GM12878 (cell line): ENCODE results near the gene IMMP2L.

Experiments used
- BCL11A ChIP-seq: IDR thresholded peaks from 2 replicates; pipeline ENCODE4 v1.6.1; 2011; ENCODE audit warnings: low read depth, low read length
- BCL3 ChIP-seq: IDR thresholded peaks from 2 replicates; pipeline ENCODE4 v1.6.1; 2011; ENCODE audit warnings: borderline replicate concordance, low read depth, mild to moderate bottlenecking, moderate library complexity, low read length; ENCODE audit not compliant: insufficient read depth, poor library complexity, severe bottlenecking
- CREB1 ChIP-seq: IDR thresholded peaks from 2 replicates; pipeline ENCODE4 v1.6.1; 2012; ENCODE audit warnings: low read depth, mild to moderate bottlenecking, inconsistent platforms
- EZH2 ChIP-seq: IDR thresholded peaks from 2 replicates; pipeline ENCODE4 v1.6.1; 2012; ENCODE audit warnings: low read depth, mild to moderate bottlenecking, control low read depth, inconsistent platforms, low read length, borderline replicate concordance; ENCODE audit not compliant: control insufficient read depth
- FOXK2 ChIP-seq: fragments of 450-650 bp; IDR thresholded peaks from 2 replicates; pipeline ENCODE4 v1.6.1; 2017; ENCODE audit warnings: mild to moderate bottlenecking, moderate library complexity
- HDAC2 ChIP-seq: fragments of 200-600 bp; sonication (generic); IDR thresholded peaks from 2 replicates; pipeline ENCODE4 v1.6.1; 2017
- POLR2AphosphoS5 ChIP-seq: IDR thresholded peaks from 2 replicates; pipeline ENCODE4 v1.6.1; 2011; ENCODE audit warnings: mild to moderate bottlenecking, low read length, inconsistent platforms
- SMC3 ChIP-seq: IDR thresholded peaks from 2 replicates; pipeline ENCODE4 v1.6.1; 2011; ENCODE audit warnings: low read length, improper control_type of control experiment, borderline replicate concordance
- TARDBP ChIP-seq: IDR thresholded peaks from 2 replicates; pipeline ENCODE4 v1.6.1; 2016; ENCODE audit warnings: borderline replicate concordance
- ZBED1 ChIP-seq: IDR thresholded peaks from 2 replicates; pipeline ENCODE4 v1.6.1; 2016; ENCODE audit warnings: borderline replicate concordance
- ZNF24 ChIP-seq: fragments of 450-650 bp; IDR thresholded peaks from 2 replicates; pipeline ENCODE4 v1.6.1; 2017; ENCODE audit warnings: antibody characterized with exemption, mild to moderate bottlenecking
- TF ChIP-seq, protein P1 (sequence below), 3 experiments: IDR thresholded peaks in 2 of 3; conservative IDR thresholded peaks in 1 of 3; 2 replicates each; pipeline ENCODE4 v1.5.1; 2011; ENCODE audit warnings: low read depth in 3 of 3, low read length in 3 of 3, mild to moderate bottlenecking in 3 of 3, control low read depth in 2 of 3, moderate library complexity in 2 of 3, inconsistent platforms in 1 of 3, mixed read lengths in 1 of 3; ENCODE audit not compliant: control insufficient read depth in 2 of 3, insufficient read depth in 1 of 3; ENCODE audit errors: extremely low read depth in 1 of 3
- TF ChIP-seq, protein P2 (sequence below): IDR thresholded peaks from 2 replicates; pipeline ENCODE4 v1.6.1; 2011; ENCODE audit warnings: low read depth, mild to moderate bottlenecking, low read length, moderate library complexity, borderline replicate concordance; ENCODE audit errors: extremely low read depth

DNA sequence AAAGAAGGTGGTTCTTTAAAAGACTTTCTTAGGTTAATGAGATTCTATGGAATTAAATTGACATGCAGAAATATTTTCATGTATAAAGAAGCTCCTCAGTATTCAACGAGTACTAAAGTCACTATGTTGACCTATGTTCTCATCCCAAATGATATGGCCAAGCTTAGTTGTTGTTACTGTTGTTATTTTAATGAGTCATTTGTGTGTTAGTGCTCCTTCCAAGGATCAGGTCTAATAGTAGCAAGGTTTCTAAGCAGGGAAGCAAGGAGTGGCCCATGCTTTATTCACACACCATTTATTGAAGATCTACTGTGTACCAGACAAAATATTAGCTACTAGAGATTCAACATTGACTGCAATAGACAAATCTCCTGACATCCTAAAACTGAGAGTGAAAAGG, 429.5 kb downstream of the IMMP2L start:
- TF ChIP-seq BCL11A = no peak
- TF ChIP-seq, protein P1, sequence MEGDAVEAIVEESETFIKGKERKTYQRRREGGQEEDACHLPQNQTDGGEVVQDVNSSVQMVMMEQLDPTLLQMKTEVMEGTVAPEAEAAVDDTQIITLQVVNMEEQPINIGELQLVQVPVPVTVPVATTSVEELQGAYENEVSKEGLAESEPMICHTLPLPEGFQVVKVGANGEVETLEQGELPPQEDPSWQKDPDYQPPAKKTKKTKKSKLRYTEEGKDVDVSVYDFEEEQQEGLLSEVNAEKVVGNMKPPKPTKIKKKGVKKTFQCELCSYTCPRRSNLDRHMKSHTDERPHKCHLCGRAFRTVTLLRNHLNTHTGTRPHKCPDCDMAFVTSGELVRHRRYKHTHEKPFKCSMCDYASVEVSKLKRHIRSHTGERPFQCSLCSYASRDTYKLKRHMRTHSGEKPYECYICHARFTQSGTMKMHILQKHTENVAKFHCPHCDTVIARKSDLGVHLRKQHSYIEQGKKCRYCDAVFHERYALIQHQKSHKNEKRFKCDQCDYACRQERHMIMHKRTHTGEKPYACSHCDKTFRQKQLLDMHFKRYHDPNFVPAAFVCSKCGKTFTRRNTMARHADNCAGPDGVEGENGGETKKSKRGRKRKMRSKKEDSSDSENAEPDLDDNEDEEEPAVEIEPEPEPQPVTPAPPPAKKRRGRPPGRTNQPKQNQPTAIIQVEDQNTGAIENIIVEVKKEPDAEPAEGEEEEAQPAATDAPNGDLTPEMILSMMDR (IDR thresholded peaks at IDR 0.05 in 2 of 3, conservative IDR thresholded peaks at IDR 0.05 in 1 of 3; ENCODE audit: control insufficient read depth in 2 of 3, extremely low read depth in 1 of 3, insufficient read depth in 1 of 3, low read depth in 3 of 3, low read length in 3 of 3) = no peak
- TF ChIP-seq FOXK2 = no peak
- no peak for TF ChIP-seq SMC3
- TF ChIP-seq, protein P2, sequence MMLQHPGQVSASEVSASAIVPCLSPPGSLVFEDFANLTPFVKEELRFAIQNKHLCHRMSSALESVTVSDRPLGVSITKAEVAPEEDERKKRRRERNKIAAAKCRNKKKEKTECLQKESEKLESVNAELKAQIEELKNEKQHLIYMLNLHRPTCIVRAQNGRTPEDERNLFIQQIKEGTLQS = no peak
- TF ChIP-seq ZBED1 = no peak
- TF ChIP-seq HDAC2 = no peak
- no peak for TF ChIP-seq EZH2
- TF ChIP-seq TARDBP = no peak
- TF ChIP-seq POLR2AphosphoS5 = no peak
- no peak for TF ChIP-seq BCL3
- no peak for TF ChIP-seq CREB1
- TF ChIP-seq ZNF24 = no peak
